Measurements from ENCODE around the gene CDCA7L.
"Not testable (repeated sequence)": the region's sequence is repeated elsewhere in the genome, so short reads cannot be mapped to it uniquely, and the experiment has no call there.

The CDCA7L gene

GRCh38 chr7:21943436-21943835 lies 2.3 kb downstream of the CDCA7L start:
- no peak for DNase-seq (ENCODE audit: low spot score)

GRCh38 chr7:21942955-21943354 lies 2.7 kb downstream of the CDCA7L start:
- peak; percentile 19 for DNase-seq (ENCODE audit: low spot score)

- no peak for DNase-seq (ENCODE audit: low spot score)
Observed at GRCh38 chr7:21941611-21942141, 4.0 kb downstream of the CDCA7L start.

GRCh38 chr7:21939858-21940372 lies 5.8 kb downstream of the CDCA7L start:
- DNase-seq (ENCODE audit: low spot score) = no peak

GRCh38 chr7:21939136-21939857 lies 6.4 kb downstream of the CDCA7L start:
- DNase-seq (ENCODE audit: low spot score) = peak; percentile 88

- no peak for DNase-seq (ENCODE audit: low spot score)
Observed at GRCh38 chr7:21938463-21938862, 7.2 kb downstream of the CDCA7L start.

- DNase-seq (ENCODE audit: low spot score) = no peak
Observed at GRCh38 chr7:21934808-21935207, 10.9 kb downstream of the CDCA7L start.

GRCh38 chr7:21933293-21933692 lies 12.4 kb downstream of the CDCA7L start:
- not testable (repeated sequence) for DNase-seq (ENCODE audit: low spot score)

GRCh38 chr7:21927693-21928092 lies 18.0 kb downstream of the CDCA7L start:
- no peak for DNase-seq (ENCODE audit: low spot score)

- no peak for DNase-seq (ENCODE audit: low spot score)
Observed at GRCh38 chr7:21926448-21926847, 19.3 kb downstream of the CDCA7L start.

- DNase-seq (ENCODE audit: low spot score) = no peak
Observed at GRCh38 chr7:21923658-21924057, 22.0 kb downstream of the CDCA7L start.

- no peak for DNase-seq (ENCODE audit: low spot score)
Observed at GRCh38 chr7:21922605-21923004, 23.1 kb downstream of the CDCA7L start.

GRCh38 chr7:21920936-21921335 lies 24.8 kb downstream of the CDCA7L start:
- no peak for DNase-seq (ENCODE audit: low spot score)

GRCh38 chr7:21918216-21918615 lies 27.5 kb downstream of the CDCA7L start:
- no peak for DNase-seq (ENCODE audit: low spot score)

GRCh38 chr7:21916629-21917028 lies 29.1 kb downstream of the CDCA7L start:
- no peak for DNase-seq (ENCODE audit: low spot score)

GRCh38 chr7:21916176-21916575 lies 29.5 kb downstream of the CDCA7L start:
- DNase-seq (ENCODE audit: low spot score) = no peak

GRCh38 chr7:21915140-21915539 lies 30.6 kb downstream of the CDCA7L start:
- DNase-seq (ENCODE audit: low spot score) = no peak

- DNase-seq (ENCODE audit: low spot score) = no peak
Observed at GRCh38 chr7:21914671-21915070, 31.0 kb downstream of the CDCA7L start.

GRCh38 chr7:21912931-21913780 lies 32.5 kb downstream of the CDCA7L start:
- DNase-seq (ENCODE audit: low spot score) = no peak

- no peak for DNase-seq (ENCODE audit: low spot score)
Observed at GRCh38 chr7:21912305-21912704, 33.4 kb downstream of the CDCA7L start.

GRCh38 chr7:21911341-21911875 lies 34.3 kb downstream of the CDCA7L start:
- no peak for DNase-seq (ENCODE audit: low spot score)

- no peak for DNase-seq (ENCODE audit: low spot score)
Observed at GRCh38 chr7:21910253-21910652, 35.4 kb downstream of the CDCA7L start.

- no peak for DNase-seq (ENCODE audit: low spot score)
Observed at GRCh38 chr7:21908746-21909145, 37.0 kb downstream of the CDCA7L start.
